Body of pancreas (tissue), 4 donors: Measurements from ENCODE around the gene BEST3. TPM values are rescaled to one million over a fixed set of nuclear protein-coding genes. Genes with fewer than 3 reads are reported as not detected.

Source experiments
- ATAC-seq: fragments of 150-250 bp; one replicate; pipeline ENCODE4 v1.9.1; 2016
- DNase-seq, 4 donors: peaks; one replicate each; pipeline ENCODE4 v3.0.0-alpha.2; 2019
- H3K27ac ChIP-seq, 4 donors: fragments of 200-600 bp; sonication (generic); 1 replicate in 3 of 4; 2 replicates in 1 of 4; pipeline versions ENCODE4 v1.5.1 to v1.6.1; 2016 to 2019; ENCODE audit warnings: mild to moderate bottlenecking in 1 of 4, mixed read lengths in 1 of 4, moderate library complexity in 1 of 4
- H3K27me3 ChIP-seq, 2 donors: fragments of 200-600 bp; sonication (generic); one replicate each; pipeline ENCODE4 v1.6.0; 2016; ENCODE audit warnings: mild to moderate bottlenecking in 1 of 2
- H3K36me3 ChIP-seq, 2 donors: fragments of 200-600 bp; sonication (generic); replicated peaks in 1 of 2; 2 replicates each; pipeline ENCODE4 v1.5.1; 2016; ENCODE audit warnings: low read depth in 2 of 2; ENCODE audit not compliant: insufficient read depth in 1 of 2
- H3K4me1 ChIP-seq: fragments of 200-600 bp; sonication (generic); one replicate; pipeline ENCODE4 v1.6.0; 2016
- H3K4me3 ChIP-seq, 2 donors: fragments of 200-600 bp; sonication (generic); 1 replicate in 1 of 2; 2 replicates in 1 of 2; pipeline ENCODE4 v1.5.1; 2016 to 2019
- H3K9me3 ChIP-seq, 3 donors: fragments of 200-600 bp; sonication (generic); 1 replicate in 2 of 3; 2 replicates in 1 of 3; pipeline ENCODE4 v1.5.1; 2016
- POLR2A ChIP-seq, 3 donors: fragments of 450-650 bp; IDR thresholded peaks; one replicate each; pipeline ENCODE4 v1.6.1; 2016; ENCODE audit warnings: antibody characterized with exemption in 3 of 3, mild to moderate bottlenecking in 2 of 3
- WGBS, 2 donors: methylation state at CpG; one replicate each; pipeline ENCODE4 v1.1.5; 2017; 5-methylcytosine and 5-hydroxymethylcytosine counted together
- intact Hi-C: fragments of 100-400 bp; cut with DNase I; formaldehyde crosslinking; loops from one replicate; pipeline ENCODE4 v1.15.1; 2023
- total RNA-seq, 2 donors: library from RNA; depleted of rRNA; stranded (reverse); fragments of >200 nt; gene quantifications; one replicate each; pipeline ENCODE4 v1.1.0, GENCODE V29; 2016
- TF ChIP-seq, protein P1 (sequence below), 7 experiments: fragments of 450-650 bp in 4 of 7; fragments of 200-600 bp in 3 of 7; sonication (generic) in 3 of 7; IDR thresholded peaks; one replicate each; pipeline ENCODE4 v1.5.1; 2016 to 2019; ENCODE audit warnings: antibody characterized with exemption in 7 of 7

BEST3 gene
- total RNA-seq, 2 donors from 2014 or later = 1.3 TPM; not detected in 1

DNA sequence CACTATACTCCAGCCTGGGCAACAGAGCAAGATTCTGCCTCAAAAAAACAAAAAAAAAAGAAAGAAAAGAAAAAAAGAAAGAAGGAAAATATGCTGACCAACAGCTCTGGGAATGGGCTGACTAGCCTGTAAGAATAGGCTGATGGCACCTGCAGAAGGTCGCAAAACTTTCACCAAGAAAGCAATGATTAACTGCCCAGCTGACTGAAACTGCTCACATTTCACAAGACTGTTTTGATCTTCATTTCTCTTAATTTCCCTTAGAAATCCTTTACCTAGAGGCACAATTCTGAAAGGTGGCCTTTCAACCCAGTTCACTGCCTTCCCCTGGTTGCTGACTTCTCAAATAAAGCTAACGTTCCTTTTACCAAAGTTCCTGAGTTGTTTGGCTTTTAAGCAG is 12.4 kb downstream of the BEST3 start:
- no peak overlapping the region for H3K27ac ChIP-seq
- whole genome bisulfite sequencing, 2 donors = 54 to 67% methylated on average over 2 of the region's 2 CpGs
- H3K4me1 ChIP-seq = no peaks in the 10 kb centered on the region
- H3K27me3 ChIP-seq = no peaks in the 10 kb centered on the region
- no peak overlapping the region for H3K4me3 ChIP-seq
- no peaks in the 10 kb centered on the region for H3K36me3 ChIP-seq
- H3K9me3 ChIP-seq = no peaks in the 10 kb centered on the region
- ATAC-seq (no peak), DNase-seq (no peak)
- TF ChIP-seq, protein P1, sequence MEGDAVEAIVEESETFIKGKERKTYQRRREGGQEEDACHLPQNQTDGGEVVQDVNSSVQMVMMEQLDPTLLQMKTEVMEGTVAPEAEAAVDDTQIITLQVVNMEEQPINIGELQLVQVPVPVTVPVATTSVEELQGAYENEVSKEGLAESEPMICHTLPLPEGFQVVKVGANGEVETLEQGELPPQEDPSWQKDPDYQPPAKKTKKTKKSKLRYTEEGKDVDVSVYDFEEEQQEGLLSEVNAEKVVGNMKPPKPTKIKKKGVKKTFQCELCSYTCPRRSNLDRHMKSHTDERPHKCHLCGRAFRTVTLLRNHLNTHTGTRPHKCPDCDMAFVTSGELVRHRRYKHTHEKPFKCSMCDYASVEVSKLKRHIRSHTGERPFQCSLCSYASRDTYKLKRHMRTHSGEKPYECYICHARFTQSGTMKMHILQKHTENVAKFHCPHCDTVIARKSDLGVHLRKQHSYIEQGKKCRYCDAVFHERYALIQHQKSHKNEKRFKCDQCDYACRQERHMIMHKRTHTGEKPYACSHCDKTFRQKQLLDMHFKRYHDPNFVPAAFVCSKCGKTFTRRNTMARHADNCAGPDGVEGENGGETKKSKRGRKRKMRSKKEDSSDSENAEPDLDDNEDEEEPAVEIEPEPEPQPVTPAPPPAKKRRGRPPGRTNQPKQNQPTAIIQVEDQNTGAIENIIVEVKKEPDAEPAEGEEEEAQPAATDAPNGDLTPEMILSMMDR (IDR thresholded peaks at IDR 0.05) = no peak
- intact Hi-C loops = no loop called here

DNA sequence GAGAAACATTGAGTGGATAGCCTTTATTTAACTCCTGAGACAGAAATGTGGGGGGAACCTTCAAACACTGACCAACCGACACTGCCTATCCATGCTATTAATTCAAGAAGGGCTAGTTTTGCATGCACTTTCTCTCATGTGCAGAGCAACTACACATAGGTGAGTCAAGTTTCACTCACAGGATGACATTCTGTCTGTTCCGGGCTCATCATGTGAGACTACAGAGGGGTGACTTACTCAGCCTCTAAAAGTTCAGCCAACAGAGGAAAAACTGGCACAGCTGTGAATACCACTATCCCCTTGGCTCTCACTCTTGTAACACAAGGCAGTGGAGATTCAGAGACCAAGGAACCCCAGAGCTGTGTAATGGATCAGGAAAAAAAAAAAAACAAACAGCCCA is 13.3 kb downstream of the BEST3 start:
- TF ChIP-seq, protein P1 (IDR thresholded peaks at IDR 0.05) = no peak
- TF ChIP-seq POLR2A (IDR thresholded peaks at IDR 0.05) = no peak
- no peaks in the 10 kb centered on the region for H3K27me3 ChIP-seq
- DNase-seq = no peak
- no peaks in the 10 kb centered on the region for H3K9me3 ChIP-seq
- intact Hi-C loops = no loop called here
- 89% methylated on average over 1 to 2 of the region's 2 CpGs for WGBS, 2 donors
- no peak overlapping the region for H3K4me3 ChIP-seq
- no peak for ATAC-seq
- no peaks in the 10 kb centered on the region for H3K4me1 ChIP-seq
- no peaks in the 10 kb centered on the region for H3K36me3 ChIP-seq
- H3K27ac ChIP-seq = no peak overlapping the region

DNA sequence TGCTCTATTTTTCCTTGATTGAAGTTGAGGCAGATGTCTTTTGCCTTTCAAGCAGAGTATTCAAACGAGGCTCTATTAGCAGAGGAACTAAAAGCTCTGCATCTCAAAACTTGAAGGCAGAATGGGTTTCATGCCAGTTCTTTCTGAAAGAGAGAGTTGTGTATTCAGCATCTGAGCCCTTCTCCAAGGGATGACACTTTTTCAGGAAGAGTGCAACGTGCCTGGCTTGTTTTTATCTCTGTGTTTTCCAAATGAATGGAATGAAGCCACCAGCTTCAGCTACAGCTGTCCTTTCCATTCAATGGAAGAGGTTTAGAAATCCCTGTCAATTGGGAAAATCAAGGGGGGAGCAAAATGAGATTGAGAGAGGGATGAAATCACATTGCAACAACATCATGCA is 14.6 kb downstream of the BEST3 start:
- Histone ChIP-seq H3K27ac (no peak overlapping the region), H3K4me3 (no peak overlapping the region), H3K9me3 (no peaks in the 10 kb centered on the region), H3K4me1 (no peaks in the 10 kb centered on the region), H3K36me3 (no peaks in the 10 kb centered on the region), H3K27me3 (no peaks in the 10 kb centered on the region)
- ATAC-seq (no peak), DNase-seq (no peak)
- intact Hi-C loops = no loop called here
- TF ChIP-seq, protein P1 (IDR thresholded peaks at IDR 0.05) = no peak
- TF ChIP-seq POLR2A (IDR thresholded peaks at IDR 0.05) = no peak
- 23 to 25% methylated on average over 2 of the region's 2 CpGs for WGBS, 2 donors

DNA sequence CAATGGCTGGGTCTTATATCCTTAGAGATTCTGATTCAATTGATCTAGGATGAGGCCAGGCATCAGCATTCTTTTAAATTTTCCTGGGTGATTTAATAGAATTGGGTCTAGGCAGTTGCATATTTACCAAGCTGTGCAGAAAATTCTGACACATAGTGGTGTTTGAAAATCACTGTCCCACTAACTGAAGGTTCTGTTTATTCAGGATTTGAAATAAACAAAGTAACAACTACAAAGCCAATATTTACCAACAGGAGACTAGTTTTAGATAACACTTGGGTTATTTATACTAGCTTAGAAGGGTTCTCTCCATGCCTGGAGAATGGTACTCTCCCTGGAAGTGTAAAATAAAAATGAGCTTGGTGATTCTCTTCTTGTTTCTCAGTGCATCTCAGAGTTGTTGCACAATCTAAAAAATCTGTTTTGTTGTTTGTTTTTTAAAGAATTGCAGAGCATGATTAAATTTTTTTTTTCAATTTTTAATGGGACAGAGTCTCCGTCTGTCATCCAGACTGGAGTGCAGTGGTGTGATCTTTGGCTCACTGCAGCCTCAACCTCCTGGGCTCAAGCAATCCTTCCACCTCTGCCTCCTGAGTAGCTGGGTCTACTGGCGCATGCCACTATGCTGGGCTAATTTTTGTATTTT is 16.9 kb downstream of the BEST3 start:
- no peak for ATAC-seq
- Histone ChIP-seq H3K27ac (no peak overlapping the region), H3K36me3 (no peaks in the 10 kb centered on the region), H3K4me1 (no peaks in the 10 kb centered on the region), H3K4me3 (no peak overlapping the region), H3K27me3 (no peaks in the 10 kb centered on the region), H3K9me3 (no peaks in the 10 kb centered on the region)
- WGBS, 2 donors = 82 to 86% methylated on average over 2 of the region's 2 CpGs
- TF ChIP-seq, protein P1 (IDR thresholded peaks at IDR 0.05) = no peak
- TF ChIP-seq POLR2A (IDR thresholded peaks at IDR 0.05) = no peak
- DNase-seq = no peak
- intact Hi-C loops = no loop called here

DNA sequence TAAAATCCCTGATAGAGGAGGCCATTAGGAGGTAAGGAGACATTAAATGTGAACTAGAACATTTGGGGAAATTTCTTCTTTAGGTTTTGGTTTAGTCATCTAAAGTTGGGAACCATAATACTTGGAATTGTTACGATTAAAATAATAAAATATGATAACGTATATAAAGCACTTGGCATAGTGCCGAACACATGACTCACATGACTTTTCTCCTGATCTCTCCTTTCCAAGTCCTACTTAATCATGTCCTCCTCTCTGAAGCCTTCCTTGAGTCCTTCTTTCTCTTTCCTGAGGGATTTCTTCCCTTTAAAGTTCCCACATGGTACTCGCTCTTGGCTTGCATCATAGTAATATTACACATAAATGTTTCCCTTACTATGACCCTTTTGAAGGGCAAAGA is 20.0 kb downstream of the BEST3 start:
- DNase-seq = no peak
- 76 to 82% methylated on average over 4 of the region's 4 CpGs for WGBS, 2 donors
- no peak for ATAC-seq
- Histone ChIP-seq H3K27me3 (no peaks in the 10 kb centered on the region), H3K4me1 (no peaks in the 10 kb centered on the region), H3K27ac (no peak overlapping the region), H3K9me3 (no peaks in the 10 kb centered on the region), H3K36me3 (no peaks in the 10 kb centered on the region), H3K4me3 (no peak overlapping the region)
- intact Hi-C loops = no loop called here
- TF ChIP-seq, protein P1 (IDR thresholded peaks at IDR 0.05) = no peak
- no peak for TF ChIP-seq POLR2A (IDR thresholded peaks at IDR 0.05)
